ENCODE data around the gene ZNF827.
"Not testable (repeated sequence)": the region's sequence is repeated elsewhere in the genome, so short reads cannot be mapped to it uniquely, and the experiment has no call there.

Gene ZNF827

DNA sequence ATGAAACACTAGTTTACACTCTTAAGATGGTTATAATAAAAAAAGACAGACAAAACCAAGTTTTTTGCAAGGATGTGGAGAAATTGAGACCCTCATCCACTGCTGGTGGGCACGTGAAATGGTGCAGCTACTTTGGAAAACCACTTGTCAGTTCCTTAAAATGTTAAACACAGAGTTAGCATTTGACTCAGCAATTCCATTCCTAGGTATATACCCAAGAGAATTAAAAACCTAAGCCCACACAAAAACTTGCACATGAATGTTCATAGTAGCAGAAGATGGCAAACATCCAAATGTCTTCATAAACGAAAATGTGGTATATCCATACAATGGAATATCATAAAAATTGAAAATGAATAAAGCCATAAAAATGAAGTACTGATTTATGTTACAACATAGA, 75.4 kb downstream of the ZNF827 start:
- no peak for DNase-seq (ENCODE audit: low read depth, low spot score)

DNA sequence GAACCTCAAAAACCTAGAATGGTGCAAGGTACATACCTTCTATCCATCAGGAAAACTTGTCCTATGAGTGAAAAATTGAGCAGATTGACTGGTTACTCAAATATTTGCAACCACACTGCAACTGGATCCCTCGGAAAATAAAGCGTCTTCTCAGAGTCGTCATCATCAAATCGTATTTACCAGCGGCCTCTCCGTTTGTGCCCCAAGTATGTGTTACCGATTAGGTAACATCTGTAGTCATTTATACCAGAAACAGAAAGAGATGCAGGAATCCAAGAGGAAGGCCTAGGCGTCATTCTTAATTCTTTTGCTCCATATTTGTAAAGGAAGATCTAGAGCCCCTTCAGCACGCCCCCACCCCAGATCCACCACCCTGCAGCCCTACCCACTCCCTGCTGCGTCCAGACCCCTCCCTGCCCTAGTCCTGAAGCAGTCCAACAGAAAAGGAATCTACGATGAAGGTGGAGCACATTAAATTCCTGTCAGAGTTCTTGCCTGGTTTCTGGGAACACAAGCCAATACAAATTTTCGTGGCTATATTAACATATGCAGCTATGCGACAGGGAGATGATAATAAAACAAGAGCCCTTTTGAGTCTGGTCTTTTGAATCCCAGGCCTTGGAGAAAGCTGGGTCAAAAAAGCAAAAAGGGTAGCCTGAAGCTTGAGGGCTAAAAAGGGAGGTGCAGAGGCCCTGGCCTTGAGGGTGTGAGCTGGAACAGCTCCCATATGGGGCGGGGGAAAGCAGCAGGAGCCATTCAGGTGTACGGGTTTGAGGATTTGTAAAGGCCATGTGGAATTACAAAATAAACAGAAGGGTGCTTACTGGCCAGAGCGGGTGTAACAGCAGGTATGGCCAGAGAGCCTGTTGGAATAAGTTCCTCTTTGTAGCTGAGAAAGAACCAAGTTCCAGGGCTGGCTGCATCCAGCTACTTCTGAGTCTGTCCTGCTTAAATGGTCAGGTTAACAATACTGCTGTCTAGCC, 77.0 kb downstream of the ZNF827 start:
- no peak for DNase-seq (ENCODE audit: low read depth, low spot score)

DNA sequence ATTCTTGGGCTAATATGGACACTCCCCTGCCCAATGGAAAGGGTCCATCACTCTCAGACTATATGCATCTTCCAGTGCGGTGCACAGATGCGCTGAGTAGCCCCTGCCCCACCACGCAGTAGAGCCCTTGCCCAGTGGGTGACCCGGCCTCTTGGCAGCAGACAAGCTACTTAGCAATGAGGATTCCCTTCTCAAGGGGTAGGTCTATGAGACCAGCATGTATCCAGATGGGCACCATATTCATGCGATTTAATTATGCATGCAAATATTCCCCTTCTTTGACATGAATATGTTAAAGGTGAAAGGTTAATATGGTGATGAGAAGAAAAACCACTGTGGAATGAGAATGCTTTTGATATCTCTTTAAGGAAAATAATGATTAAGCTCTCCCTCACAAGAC, 77.7 kb downstream of the ZNF827 start:
- no peak for DNase-seq (ENCODE audit: low read depth, low spot score)

GRCh38 chr4:145860446-145860845, 78.2 kb downstream of the ZNF827 start:
- no peak for DNase-seq (ENCODE audit: low read depth, low spot score)

- no peak for DNase-seq (ENCODE audit: low read depth, low spot score)
Observed at GRCh38 chr4:145859926-145860325, 78.7 kb downstream of the ZNF827 start.

- no peak for DNase-seq (ENCODE audit: low read depth, low spot score)
Observed at GRCh38 chr4:145859426-145859825, 79.2 kb downstream of the ZNF827 start.

DNA sequence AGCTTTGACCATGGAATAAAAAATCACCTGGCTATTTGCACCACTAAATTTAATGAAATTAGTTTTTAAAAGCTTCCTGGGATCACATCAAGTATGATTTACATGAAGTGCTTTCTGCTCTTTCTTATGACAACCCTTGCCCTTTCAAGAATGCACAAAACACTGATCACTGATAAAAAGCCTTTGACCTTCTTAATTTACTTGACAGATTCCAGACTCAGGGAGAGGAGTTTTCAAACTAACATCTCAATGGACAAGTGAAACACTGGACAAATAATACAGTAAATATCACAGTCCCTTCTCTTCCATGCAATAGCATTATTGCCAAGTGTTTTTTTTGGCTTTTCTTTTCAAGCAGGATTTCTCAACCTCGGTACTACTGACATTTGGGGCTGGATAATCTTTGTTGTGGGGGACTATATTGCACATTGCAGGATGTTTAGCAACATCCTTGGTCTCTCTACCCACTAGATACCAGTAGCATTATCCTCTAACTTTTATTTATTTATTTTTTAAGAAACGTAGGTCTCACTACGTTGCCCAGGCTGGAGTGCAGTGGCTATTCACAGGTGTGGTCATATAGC, 86.3 kb downstream of the ZNF827 start:
- no peak for DNase-seq (ENCODE audit: low read depth, low spot score)

- DNase-seq (ENCODE audit: low read depth, low spot score): no peak
Observed at GRCh38 chr4:145851511-145852201, 87.0 kb downstream of the ZNF827 start.

GRCh38 chr4:145847764-145848163, 90.9 kb downstream of the ZNF827 start:
- no peak for DNase-seq (ENCODE audit: low read depth, low spot score)

DNA sequence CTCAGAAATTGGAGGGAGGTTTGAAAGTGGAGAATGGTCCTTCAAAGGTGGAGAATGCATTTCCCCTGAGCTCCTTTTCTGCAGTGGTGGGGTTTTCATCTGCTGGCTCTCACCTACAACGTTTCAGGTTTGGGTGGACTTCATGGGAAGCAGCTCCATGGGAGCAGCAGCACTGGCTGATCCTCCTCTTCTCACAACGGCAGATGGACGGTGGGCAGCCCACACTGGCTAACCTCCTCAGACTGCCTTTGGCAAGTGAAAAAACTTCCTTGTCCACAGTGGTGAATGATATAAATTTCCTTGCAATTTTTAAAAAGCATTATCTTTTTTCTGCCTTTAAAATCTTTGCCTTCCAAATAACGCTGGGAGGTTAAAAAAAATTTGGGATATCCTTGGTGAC, 93.5 kb downstream of the ZNF827 start:
- DNase-seq (ENCODE audit: low read depth, low spot score): no peak

- DNase-seq (ENCODE audit: low read depth, low spot score): no peak
Observed at GRCh38 chr4:145843639-145844038, 95.0 kb downstream of the ZNF827 start.

DNA sequence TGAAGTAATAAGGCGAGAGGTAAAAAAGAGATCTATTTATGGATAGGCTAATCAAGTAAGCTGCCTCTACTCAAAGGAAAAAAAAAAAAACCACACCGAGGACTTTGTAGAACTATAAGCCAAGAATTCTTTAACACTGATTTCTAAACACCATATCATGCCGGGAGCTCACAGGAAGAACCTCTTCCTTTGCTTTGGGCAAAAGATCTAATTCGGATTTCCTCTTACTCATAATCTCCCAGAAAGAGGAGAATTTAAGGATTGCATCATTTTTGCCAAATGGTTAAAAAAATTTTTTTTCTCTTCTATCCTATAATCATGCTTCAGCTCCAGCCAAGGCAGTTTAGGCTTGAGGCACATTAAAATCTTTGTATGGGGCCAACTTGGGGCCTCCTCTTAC, 95.5 kb downstream of the ZNF827 start:
- DNase-seq (ENCODE audit: low read depth, low spot score): no peak

DNA sequence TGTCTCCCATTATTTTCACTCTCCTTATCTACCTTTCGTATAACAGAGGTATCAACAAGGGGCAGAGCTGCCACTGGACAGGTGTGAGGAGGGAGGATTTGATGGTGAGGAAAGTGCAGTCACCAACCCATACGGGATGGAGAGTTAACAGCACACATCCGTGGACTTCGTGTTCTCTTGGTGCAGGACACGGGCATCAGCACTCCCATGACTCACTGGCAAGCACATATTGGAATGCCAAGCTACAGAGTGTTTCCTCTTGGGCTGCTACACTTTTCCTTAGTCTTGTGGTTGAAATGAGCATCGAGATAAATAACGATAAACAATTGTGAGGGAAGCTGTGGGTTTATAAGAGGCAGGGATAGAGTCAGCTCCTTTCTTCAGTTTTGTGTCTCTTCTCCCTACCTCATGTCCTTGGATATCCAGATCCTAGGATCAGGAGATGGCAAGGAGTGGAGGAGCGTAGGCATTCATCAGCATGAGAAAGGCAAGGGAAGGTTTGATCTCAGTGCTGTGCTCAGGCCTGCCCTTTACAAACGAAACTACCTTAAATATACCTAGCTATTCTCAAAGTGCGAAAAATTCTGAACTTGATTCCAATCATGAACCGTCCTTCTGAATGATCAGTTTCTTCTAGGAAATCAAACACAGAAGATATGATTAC, 96.3 kb downstream of the ZNF827 start:
- no peak for DNase-seq (ENCODE audit: low read depth, low spot score)

- no peak for DNase-seq (ENCODE audit: low read depth, low spot score)
Observed at GRCh38 chr4:145840801-145841200, 97.8 kb downstream of the ZNF827 start.

DNA sequence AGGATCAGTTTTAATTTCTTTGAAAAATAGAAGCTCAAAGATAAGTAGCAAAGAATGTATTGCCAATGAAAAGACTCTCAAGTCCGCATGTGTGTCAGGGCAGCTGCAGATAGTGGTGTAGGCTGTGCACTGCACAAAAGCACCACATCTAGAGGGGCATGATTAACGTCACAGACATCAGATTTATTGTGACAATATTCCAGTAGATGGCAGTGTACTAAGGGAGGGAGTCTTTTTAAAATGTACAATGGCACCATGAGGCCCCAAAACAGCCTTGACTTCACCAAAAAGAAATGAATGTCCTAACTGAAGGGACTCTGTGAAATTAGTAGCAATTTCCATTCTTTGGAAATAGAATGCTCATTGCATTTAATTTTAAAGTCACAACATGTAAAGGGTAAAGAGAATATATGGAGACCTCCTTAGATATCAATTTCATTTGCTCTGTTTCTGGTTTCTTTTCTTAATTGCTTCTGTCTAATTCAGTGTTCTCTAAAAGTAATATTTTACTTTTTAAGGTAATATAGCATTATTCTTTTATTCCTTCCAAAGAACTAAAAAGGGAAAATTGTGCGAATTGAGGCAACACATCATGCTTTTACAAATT, 98.4 kb downstream of the ZNF827 start:
- no peak for DNase-seq (ENCODE audit: low read depth, low spot score)

- DNase-seq (ENCODE audit: low read depth, low spot score): no peak
Observed at GRCh38 chr4:145839151-145839550, 99.5 kb downstream of the ZNF827 start.

DNA sequence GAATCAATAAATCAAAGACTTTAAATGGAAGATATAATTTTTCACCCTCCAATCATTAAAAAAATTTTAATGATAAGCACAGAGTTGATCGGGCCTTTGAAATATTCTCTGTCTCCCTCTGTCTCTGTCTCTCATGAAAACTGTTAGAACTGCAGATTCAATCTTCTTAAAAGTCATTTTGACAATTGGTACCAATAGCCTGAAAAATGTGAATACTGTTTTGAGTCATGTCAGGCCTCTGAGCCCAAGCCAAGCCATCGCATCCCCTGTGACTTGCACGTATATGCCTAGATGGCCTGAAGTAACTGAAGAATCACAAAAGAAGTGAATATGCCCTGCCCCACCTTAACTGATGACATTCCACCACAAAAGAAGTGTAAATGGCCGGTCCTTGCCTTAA, 106.2 kb downstream of the ZNF827 start:
- DNase-seq (ENCODE audit: low read depth, low spot score): not testable (repeated sequence)

GRCh38 chr4:145830699-145831098, 107.9 kb downstream of the ZNF827 start:
- DNase-seq (ENCODE audit: low read depth, low spot score): no peak

DNA sequence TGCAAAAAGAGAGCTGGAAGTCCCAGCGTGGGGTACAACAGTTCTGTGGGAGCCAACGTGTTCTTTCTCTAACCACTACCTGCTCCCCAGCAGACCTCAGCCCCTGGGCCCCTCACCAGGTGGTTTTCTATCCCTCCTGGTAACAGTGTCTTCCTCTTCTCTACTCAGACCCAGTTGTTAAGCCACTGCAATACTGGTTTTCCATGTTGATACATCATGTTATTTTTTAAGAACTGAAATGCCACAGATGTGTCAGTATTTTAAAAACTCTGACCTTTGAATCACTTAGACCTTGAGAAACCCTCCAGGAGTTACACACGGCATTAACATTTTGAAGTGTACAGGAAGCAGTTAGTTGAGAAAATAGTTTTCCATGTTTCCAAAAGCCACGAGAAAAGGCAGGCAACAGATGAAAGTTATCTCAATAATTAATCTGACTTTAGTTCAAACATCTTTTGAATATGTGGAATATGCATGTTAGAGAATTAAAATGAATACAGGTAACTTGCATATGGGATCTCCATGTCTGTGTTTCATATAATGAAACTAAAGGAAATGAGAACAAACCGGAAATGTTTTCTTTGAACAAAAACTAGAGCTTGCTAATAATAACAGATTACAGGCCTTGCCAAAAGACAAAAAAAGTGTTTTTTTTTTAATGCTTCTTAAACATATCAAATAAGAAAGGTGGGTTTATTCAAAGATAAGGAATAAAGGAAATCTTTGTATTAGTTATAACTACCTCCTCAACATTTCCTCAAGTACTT, 108.8 kb downstream of the ZNF827 start:
- DNase-seq (ENCODE audit: low read depth, low spot score): no peak

DNA sequence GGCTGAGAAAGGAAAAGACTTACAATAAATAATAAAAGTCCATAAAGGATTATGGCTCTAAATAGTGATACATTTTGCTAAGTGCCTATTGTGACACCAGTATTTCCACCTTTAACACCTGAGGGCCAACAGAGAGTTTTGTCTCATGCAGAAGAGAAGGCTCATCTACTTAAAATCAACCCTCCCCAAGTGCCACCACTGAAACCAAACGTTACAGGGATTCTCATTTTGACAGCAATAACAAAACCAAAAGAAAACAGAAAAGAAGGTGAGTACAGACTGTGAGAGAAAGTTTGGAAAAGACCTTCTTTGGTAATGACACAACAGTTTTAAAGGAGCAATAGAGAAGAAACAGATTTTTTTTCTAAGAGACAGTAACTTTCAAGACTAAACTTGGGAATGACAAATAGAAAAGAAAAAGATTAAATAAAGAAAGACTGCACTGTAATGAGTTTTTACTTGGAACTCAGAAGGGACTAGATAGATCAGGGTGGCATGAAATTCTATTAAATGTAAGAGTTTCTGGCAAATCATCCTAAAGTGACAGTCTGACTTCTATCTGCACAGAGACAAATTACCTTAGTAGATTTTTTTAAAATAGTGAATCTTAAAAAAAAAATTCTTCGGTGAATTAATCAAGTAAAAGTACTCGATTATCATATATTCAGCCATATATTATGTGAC, 109.7 kb downstream of the ZNF827 start:
- DNase-seq (ENCODE audit: low read depth, low spot score): no peak

Data from iPS DF 19.7 (cell line).